Ectodermal cell (in vitro differentiated cells): ENCODE results near the gene ZBTB38.

Experiments used
- H3K27ac ChIP-seq: 2 replicates; pipeline ENCODE4 v1.7.0; 2013; ENCODE audit warnings: mild to moderate bottlenecking, low read depth, low read length; ENCODE audit not compliant: insufficient read depth, poor library complexity, severe bottlenecking
- H3K27me3 ChIP-seq: 2 replicates; pipeline ENCODE4 v1.7.0; 2013; ENCODE audit warnings: mild to moderate bottlenecking, low read length; ENCODE audit not compliant: insufficient read depth, control insufficient read depth, poor library complexity, severe bottlenecking
- H3K36me3 ChIP-seq: one replicate; pipeline ENCODE4 v1.7.0; 2013; ENCODE audit warnings: low read length; ENCODE audit not compliant: control insufficient read depth, insufficient read depth
- H3K4me1 ChIP-seq: one replicate; pipeline ENCODE4 v1.7.0; 2013; ENCODE audit warnings: low read length; ENCODE audit not compliant: control insufficient read depth, insufficient read depth
- H3K4me3 ChIP-seq: 2 replicates; pipeline ENCODE4 v1.7.0; 2013; ENCODE audit warnings: low read depth, low read length, control low read depth; ENCODE audit not compliant: insufficient read depth
- H3K9me3 ChIP-seq: 2 replicates; pipeline ENCODE4 v1.7.0; 2013; ENCODE audit warnings: mild to moderate bottlenecking, low read length, moderate library complexity; ENCODE audit not compliant: control insufficient read depth
- WGBS, 2 experiments: methylation state at CpG; one replicate each; pipeline ENCODE4 v1.1.7; 2013; ENCODE audit warnings: missing lambda C conversion rate in 2 of 2; 5-methylcytosine and 5-hydroxymethylcytosine counted together

Gene ZBTB38

DNA sequence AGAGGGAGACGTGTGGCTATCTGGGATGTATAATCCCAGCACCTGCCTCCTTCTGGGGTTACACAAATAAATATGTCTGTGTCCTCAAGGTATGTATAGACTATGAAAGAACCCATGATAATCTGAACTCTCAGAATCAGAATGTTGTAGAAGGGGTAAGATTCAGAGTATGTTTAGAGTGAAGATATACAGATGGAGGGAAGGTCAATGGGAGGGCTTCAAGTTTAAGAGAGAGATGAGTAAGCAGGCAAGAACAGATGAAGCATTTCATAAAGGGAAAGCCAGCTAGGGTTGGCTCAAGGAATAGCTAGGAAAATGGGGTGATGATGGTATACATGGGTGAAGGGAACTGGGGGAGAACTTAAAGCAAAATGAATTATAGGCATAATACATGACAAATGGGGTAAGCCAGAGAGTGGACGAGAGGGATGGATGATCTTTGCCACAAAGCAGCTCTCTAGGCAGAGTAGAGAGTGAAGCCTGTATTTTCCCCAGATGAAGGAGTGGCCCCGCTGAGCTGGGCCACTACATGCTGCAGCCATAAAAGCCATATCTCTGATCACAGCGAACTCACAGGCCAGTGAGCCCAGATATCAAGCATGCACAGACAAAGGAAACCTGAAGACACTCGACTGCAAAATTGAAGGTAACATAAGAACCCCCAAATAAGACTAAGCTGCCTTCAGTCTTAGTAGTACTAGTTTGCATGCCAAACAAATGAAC, 15.9 kb upstream of the ZBTB38 start:
- no peaks in the 10 kb centered on the region for H3K27me3 ChIP-seq
- 87 to 91% methylated on average over 5 of the region's 5 CpGs for WGBS, 2 experiments
- H3K4me3 ChIP-seq = no peak overlapping the region
- H3K27ac ChIP-seq = no peak overlapping the region
- no peaks in the 10 kb centered on the region for H3K9me3 ChIP-seq
- H3K4me1 ChIP-seq = no peaks in the 10 kb centered on the region
- H3K36me3 ChIP-seq = no peaks in the 10 kb centered on the region

DNA sequence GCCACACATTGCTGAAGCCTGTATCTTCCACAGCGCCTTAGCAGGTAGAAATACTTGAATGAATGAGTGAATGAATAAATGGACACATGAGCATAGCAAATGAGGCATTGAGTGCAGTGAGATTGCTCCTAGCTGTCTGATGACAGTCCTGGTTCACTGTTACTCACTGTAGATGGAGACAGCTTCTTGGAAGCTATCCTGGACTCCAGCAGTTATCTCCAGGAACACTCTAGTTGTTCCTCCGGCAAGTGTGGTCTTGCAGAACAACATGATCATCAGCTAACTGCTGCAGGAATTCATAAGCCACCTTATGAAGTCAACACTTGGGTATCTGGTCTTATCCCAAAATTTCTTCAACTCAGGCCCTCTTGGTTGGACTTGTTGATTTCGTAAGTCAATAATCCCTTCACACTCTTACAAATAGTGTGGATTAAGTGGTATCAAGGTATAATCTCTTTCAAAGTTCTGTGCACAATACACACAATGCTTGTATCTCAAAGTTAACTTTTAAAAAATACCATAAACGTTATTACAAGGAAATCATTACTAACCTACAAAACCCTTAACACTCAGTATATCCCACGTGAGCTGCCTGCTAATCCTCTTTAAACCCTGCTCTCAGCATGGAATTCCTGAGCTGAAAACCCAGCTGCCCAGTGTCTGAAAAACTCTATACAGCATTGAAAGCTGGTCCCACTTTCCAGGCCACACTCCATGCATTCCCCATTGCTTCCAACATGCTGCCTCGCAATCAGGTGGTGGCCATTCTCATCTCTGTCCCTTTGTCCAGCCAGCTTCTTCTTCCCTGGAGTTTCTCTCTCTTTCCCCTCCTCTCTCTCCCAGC, 14.4 kb upstream of the ZBTB38 start:
- 78 to 84% methylated on average over 5 of the region's 6 CpGs for WGBS, 2 experiments
- Histone ChIP-seq H3K9me3 (no peaks in the 10 kb centered on the region), H3K36me3 (no peaks in the 10 kb centered on the region), H3K4me3 (no peak overlapping the region), H3K4me1 (no peaks in the 10 kb centered on the region), H3K27ac (no peak overlapping the region), H3K27me3 (no peaks in the 10 kb centered on the region)

DNA sequence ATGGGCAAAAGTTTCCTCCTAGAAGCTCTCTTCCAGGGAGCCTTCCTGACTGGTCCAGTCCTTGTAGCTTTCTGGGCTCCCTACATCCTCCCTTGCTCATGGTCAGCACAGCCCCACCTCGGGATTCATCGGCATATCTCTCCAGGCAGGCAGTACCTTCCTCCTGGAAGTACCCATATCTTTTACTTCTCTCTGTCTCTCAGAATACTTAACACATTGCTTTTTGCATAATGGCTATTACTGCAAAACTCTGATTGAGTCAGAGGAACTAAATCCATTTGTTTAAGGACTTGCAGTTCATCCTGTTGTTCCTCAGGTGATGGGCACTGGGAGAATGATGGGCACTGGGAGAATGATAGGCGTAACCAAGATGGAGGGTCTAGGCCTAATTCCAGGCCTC, 13.8 kb upstream of the ZBTB38 start:
- H3K4me3 ChIP-seq = no peak overlapping the region
- no peaks in the 10 kb centered on the region for H3K27me3 ChIP-seq
- WGBS, 2 experiments = 94 to 95% methylated on average over 3 of the region's 3 CpGs
- H3K36me3 ChIP-seq = no peaks in the 10 kb centered on the region
- H3K9me3 ChIP-seq = no peaks in the 10 kb centered on the region
- H3K4me1 ChIP-seq = no peaks in the 10 kb centered on the region
- H3K27ac ChIP-seq = no peak overlapping the region

DNA sequence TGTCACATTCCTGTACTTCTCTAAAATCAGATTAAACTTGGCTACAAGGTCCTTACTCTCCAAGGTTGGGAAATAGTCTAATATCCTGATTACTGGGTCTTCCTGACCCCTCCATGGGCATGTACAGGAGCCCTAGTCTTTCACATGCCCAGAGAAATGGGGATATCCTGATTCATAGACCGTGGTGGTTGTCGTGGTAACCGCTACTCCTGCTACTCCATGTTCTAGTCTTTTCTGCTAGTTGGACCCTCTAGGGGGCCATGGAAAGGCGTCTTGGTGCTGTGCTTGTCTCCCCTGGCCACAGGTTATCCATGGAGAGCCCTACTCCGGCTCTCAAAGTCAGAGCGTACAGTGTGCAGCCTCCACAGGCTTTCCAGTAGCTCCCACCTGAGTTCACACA, 13.1 kb upstream of the ZBTB38 start:
- H3K27ac ChIP-seq = no peak overlapping the region
- no peak overlapping the region for H3K4me3 ChIP-seq
- H3K4me1 ChIP-seq = no peaks in the 10 kb centered on the region
- WGBS, 2 experiments = 89 to 90% methylated on average over 6 of the region's 6 CpGs
- H3K9me3 ChIP-seq = no peaks in the 10 kb centered on the region
- no peaks in the 10 kb centered on the region for H3K27me3 ChIP-seq
- no peaks in the 10 kb centered on the region for H3K36me3 ChIP-seq

DNA sequence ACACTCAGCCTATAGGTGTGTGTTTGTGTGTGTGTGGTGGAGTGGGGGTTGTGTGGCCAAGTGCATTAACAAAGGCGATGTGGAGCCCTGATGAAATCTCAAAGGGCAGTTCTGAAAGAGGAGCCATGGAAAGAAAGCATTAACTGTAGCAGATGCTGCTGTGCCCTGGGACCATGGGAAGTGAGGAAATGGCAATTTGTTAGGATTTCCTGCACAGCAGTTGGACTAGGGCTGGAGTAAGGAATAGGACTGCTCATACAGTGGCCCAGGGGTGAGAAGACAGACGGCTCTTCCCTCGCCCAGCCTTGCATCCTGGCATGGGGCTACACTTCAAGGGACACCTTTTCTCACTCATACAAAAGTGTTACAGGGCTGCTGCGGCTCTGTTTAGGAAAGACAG, 12.3 kb upstream of the ZBTB38 start:
- Histone ChIP-seq H3K9me3 (no peaks in the 10 kb centered on the region), H3K27me3 (no peaks in the 10 kb centered on the region), H3K36me3 (no peaks in the 10 kb centered on the region), H3K4me1 (no peaks in the 10 kb centered on the region), H3K27ac (no peak overlapping the region), H3K4me3 (no peak overlapping the region)
- 84 to 90% methylated on average over 4 of the region's 4 CpGs for WGBS, 2 experiments

DNA sequence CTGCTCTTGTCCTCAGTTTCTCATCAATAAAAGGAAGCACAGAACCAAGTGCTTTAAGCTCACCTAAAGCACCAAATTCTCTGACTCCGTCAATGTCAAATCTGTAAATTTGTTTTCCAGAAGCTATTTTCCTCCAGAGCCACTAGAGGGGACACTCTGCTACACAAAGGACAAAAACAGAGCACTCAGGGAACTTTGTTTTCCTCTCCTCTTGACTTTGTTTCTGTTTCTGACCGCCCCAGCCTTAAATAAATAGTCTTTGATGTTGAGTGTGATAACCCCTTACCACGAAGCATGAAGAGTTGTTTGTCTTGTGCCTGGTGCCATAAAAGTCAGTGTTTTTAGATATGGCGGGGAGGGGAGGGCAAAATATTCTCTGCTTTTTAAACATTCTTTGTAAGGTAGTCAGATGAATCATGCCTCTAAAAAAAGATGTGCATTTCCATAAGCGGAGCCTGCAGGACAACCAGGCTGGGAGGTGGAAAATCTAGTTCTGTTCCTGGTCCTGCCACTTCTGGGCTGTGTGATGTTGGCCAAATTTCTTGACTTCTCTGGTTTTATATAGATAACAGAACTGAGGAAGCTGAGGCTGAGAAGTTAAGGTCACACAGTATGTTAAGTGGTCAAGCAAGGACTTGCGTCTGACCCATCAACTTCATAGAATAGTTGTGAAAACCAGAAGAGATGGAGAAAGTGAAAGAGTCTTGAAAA, 7.3 kb upstream of the ZBTB38 start:
- H3K4me3 ChIP-seq = no peak overlapping the region
- no peaks in the 10 kb centered on the region for H3K27me3 ChIP-seq
- H3K36me3 ChIP-seq = no peaks in the 10 kb centered on the region
- H3K27ac ChIP-seq = no peak overlapping the region
- no peaks in the 10 kb centered on the region for H3K4me1 ChIP-seq
- H3K9me3 ChIP-seq = no peaks in the 10 kb centered on the region
- WGBS, 2 experiments = 49 to 57% methylated on average over 5 to 6 of the region's 6 CpGs

DNA sequence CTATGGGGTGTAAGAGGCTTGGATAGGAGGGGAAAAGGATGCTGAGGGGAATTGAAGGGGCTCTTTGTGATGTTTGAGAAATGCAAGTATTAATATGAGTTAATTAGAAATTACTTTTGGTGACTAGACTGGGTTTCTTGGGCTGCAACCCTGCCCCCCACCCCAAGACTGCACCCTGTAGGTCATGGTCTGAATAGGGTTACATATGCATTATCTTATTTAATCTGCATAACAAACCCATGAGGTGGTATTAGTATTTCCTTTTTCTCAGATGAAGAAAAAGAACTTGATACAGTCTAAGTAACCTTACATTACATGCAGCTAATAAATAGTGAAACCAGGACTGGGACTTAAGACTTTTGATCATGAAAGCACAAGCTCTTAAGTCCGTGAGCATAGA, 5.6 kb upstream of the ZBTB38 start:
- Histone ChIP-seq H3K27ac (no peak overlapping the region), H3K4me1 (no peaks in the 10 kb centered on the region), H3K36me3 (no peaks in the 10 kb centered on the region), H3K9me3 (no peaks in the 10 kb centered on the region), H3K4me3 (no peak overlapping the region), H3K27me3 (no peaks in the 10 kb centered on the region)
- WGBS, 2 experiments = 75 to 100% methylated on average over 1 of the region's 1 CpG

DNA sequence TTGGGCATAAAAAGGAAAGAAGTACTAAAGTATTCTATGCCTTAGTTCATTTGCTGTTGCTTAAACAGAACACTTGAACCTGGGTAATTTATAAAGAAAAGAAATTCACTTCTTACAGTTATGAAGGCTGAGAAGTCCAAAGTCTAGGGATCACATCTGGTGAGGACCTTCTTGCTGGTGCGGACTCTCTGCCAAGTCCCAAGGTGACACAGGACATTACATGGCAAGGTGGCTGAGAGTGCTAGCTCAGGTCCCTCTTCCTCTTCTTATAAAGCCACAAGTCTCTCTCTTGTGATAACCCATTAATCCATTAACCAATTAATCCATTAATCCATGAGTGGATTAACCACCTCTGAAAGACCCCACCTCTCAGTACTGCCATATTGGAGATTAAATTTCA, 3.1 kb upstream of the ZBTB38 start:
- Histone ChIP-seq H3K4me1 (peaks cover 9% of the 10 kb centered on the region), H3K27ac (no peak overlapping the region), H3K36me3 (no peaks in the 10 kb centered on the region), H3K9me3 (no peaks in the 10 kb centered on the region), H3K4me3 (no peak overlapping the region), H3K27me3 (no peaks in the 10 kb centered on the region)
- 91 to 100% methylated on average over 1 of the region's 1 CpG for WGBS, 2 experiments

DNA sequence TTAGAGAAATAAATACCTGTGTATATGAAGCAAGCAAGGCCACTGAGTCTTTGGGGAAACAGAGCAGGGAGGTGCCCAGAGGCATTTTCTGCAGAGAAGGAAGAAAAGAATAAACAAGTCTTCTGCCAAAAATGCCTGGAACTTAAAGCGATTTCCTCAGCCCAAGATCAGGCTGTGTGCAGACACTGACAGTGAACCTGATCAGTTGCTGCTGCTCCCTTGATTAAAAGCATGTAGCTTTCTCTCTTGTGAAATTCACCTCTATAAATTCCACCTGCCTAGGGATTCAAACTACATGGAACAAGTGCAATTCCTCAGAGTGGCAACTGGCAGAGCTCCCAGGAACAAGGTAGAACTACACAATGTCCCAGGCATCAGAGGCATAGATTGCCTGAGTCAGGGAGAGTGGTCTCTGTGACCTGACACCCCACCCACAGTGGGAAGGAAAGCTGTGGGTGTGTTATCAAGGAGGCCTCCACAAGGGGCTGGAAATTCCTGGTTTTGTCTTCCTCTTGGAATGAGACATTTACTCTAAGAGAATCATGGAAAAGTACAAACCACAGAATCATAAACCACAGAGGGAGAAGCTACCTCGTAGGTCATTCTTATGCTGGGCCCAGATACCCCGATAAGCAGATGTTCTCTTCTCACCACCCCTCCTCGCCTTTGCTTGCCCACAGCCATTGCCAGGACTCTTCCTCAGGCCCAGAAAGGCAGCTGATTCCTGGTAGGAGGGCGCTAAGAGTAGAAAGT, 1.8 kb upstream of the ZBTB38 start:
- H3K36me3 ChIP-seq = no peaks in the 10 kb centered on the region
- no peaks in the 10 kb centered on the region for H3K27me3 ChIP-seq
- no peaks in the 10 kb centered on the region for H3K9me3 ChIP-seq
- peaks cover 9% of the 10 kb centered on the region for H3K4me1 ChIP-seq
- no peak overlapping the region for H3K4me3 ChIP-seq
- no peak overlapping the region for H3K27ac ChIP-seq
- 89 to 92% methylated on average over 5 of the region's 5 CpGs for WGBS, 2 experiments
